ENCODE results near the gene TPT1.

DNA sequence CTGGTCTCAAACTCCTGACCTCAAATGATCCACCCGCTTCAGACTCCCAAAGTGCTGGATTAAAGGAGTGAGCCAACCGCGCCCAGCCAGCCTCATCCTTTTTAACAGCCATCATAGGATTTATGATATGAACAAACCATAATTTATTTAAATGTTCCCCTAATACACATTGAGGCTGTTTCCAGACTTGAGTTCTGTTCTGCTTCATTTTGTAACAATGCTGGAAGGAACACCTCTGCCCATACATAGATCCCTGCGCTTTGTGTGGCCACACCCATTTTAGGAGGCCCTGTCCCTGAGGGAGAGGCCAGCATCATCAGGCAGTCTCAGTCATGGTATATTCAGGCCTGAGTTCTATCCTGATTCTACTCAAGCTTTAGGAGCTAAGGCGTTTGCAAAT, 35.9 kb downstream of the TPT1 start:
- no peak for TF ChIP-seq ELF1 (IDR thresholded peaks at IDR 0.05)
- TF ChIP-seq, protein P1, sequence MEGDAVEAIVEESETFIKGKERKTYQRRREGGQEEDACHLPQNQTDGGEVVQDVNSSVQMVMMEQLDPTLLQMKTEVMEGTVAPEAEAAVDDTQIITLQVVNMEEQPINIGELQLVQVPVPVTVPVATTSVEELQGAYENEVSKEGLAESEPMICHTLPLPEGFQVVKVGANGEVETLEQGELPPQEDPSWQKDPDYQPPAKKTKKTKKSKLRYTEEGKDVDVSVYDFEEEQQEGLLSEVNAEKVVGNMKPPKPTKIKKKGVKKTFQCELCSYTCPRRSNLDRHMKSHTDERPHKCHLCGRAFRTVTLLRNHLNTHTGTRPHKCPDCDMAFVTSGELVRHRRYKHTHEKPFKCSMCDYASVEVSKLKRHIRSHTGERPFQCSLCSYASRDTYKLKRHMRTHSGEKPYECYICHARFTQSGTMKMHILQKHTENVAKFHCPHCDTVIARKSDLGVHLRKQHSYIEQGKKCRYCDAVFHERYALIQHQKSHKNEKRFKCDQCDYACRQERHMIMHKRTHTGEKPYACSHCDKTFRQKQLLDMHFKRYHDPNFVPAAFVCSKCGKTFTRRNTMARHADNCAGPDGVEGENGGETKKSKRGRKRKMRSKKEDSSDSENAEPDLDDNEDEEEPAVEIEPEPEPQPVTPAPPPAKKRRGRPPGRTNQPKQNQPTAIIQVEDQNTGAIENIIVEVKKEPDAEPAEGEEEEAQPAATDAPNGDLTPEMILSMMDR (IDR thresholded peaks at IDR 0.05): no peak
- TF ChIP-seq EZH2phosphoT487 (IDR thresholded peaks at IDR 0.05; ENCODE audit: borderline replicate concordance, low read depth): no peak
- TF ChIP-seq, protein P2, sequence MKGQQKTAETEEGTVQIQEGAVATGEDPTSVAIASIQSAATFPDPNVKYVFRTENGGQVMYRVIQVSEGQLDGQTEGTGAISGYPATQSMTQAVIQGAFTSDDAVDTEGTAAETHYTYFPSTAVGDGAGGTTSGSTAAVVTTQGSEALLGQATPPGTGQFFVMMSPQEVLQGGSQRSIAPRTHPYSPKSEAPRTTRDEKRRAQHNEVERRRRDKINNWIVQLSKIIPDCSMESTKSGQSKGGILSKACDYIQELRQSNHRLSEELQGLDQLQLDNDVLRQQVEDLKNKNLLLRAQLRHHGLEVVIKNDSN (IDR thresholded peaks at IDR 0.05; ENCODE audit: borderline replicate concordance, low read depth): no peak
